T-cell (primary cell): ENCODE data around the gene LINC01488. TPM values are rescaled to one million over a fixed set of nuclear protein-coding genes. Genes with fewer than 3 reads are reported as not detected.

Experiments
- ATAC-seq, 4 experiments: fragments of 200-7000 bp in 3 of 4; fragments of 150-1000 bp in 1 of 4; cut with Tn5 transposase; replicated peaks in 1 of 4; 1 replicate in 3 of 4; 2 replicates in 1 of 4; pipeline ENCODE4 v1.10.0; 2021; ENCODE audit warnings: moderate library complexity in 3 of 4, mild to moderate bottlenecking in 2 of 4, moderate number of reproducible peaks in 1 of 4
- CTCF ChIA-PET, 2 donors: fragments of 300-600 bp; sonication (Branson Sonifier 250); formaldehyde crosslinking; loops; one replicate each; lab custom pipeline; 2022; ENCODE audit warnings: antibody characterized with exemption in 2 of 2; lab: Charles Lee
- POLR2A ChIA-PET, 2 donors: fragments of 300-600 bp; sonication (Branson Sonifier 250); formaldehyde crosslinking; loops; one replicate each; lab custom pipeline; 2022; ENCODE audit warnings: antibody characterized with exemption in 2 of 2; lab: Charles Lee
- DNase-seq, 35 experiments: peaks; one replicate each; pipeline versions ENCODE4 v3.0.0 to v3.0.0-alpha.2; 2013 to 2023
- H3K27ac ChIP-seq: one replicate; pipeline ENCODE4 v1.5.1; 2013; ENCODE audit warnings: low read length
- H3K27me3 ChIP-seq, 2 experiments: replicated peaks in 1 of 2; 1 replicate in 1 of 2; 2 replicates in 1 of 2; pipeline versions ENCODE4 v1.6.1 to v1.7.0; 2013; ENCODE audit warnings: low read length in 1 of 2, mixed read lengths in 1 of 2; ENCODE audit not compliant: control insufficient read depth in 2 of 2, insufficient read depth in 2 of 2; ENCODE audit errors: extremely low read depth in 1 of 2
- H3K36me3 ChIP-seq, 2 donors: 1 replicate in 1 of 2; 2 replicates in 1 of 2; pipeline versions ENCODE4 v1.6.1 to v1.7.0; 2013; ENCODE audit warnings: low read length in 1 of 2; ENCODE audit not compliant: control insufficient read depth in 2 of 2, insufficient read depth in 1 of 2; ENCODE audit errors: extremely low read depth in 1 of 2
- H3K4me1 ChIP-seq, 2 experiments: 1 replicate in 1 of 2; 2 replicates in 1 of 2; pipeline versions ENCODE4 v1.6.1 to v1.7.0; 2013; ENCODE audit warnings: low read length in 2 of 2, mixed read lengths in 1 of 2; ENCODE audit not compliant: insufficient read depth in 2 of 2, control insufficient read depth in 1 of 2; ENCODE audit errors: extremely low read depth in 1 of 2
- H3K4me3 ChIP-seq, 2 donors: 1 replicate in 1 of 2; 2 replicates in 1 of 2; pipeline versions ENCODE4 v1.5.1 to v1.7.0; 2013; ENCODE audit warnings: mild to moderate bottlenecking in 2 of 2, low read length in 1 of 2, moderate library complexity in 1 of 2; ENCODE audit not compliant: control insufficient read depth in 1 of 2; ENCODE audit errors: extremely low read depth in 1 of 2
- H3K9me3 ChIP-seq: 2 replicates; pipeline ENCODE4 v1.7.0; 2013
- H3K27ac Mint-ChIP-seq, 2 donors: one replicate each; pipeline ENCODE4 v1.8.0; 2020 to 2021; ENCODE audit warnings: mild to moderate bottlenecking in 2 of 2, mixed read lengths in 2 of 2
- H3K27me3 Mint-ChIP-seq, 2 donors: one replicate each; pipeline ENCODE4 v1.8.0; 2021 to 2022; ENCODE audit warnings: mixed read lengths in 2 of 2
- H3K36me3 Mint-ChIP-seq: one replicate; pipeline ENCODE4 v1.8.0; 2021; ENCODE audit warnings: mixed read lengths
- H3K4me1 Mint-ChIP-seq, 3 donors: one replicate each; pipeline ENCODE4 v1.8.0; 2020 to 2022; ENCODE audit warnings: mixed read lengths in 3 of 3, mild to moderate bottlenecking in 1 of 3
- H3K4me3 Mint-ChIP-seq, 3 donors: one replicate each; pipeline ENCODE4 v1.8.0; 2020 to 2022; ENCODE audit warnings: mild to moderate bottlenecking in 3 of 3, mixed read lengths in 3 of 3, moderate library complexity in 3 of 3
- H3K9me3 Mint-ChIP-seq, 3 donors: one replicate each; pipeline ENCODE4 v1.8.0; 2020 to 2022; ENCODE audit warnings: mixed read lengths in 3 of 3
- WGBS: methylation state at CpG from one replicate; pipeline ENCODE4 v1.1.5; 2013; ENCODE audit warnings: missing lambda C conversion rate; ENCODE audit not compliant: insufficient coverage; 5-methylcytosine and 5-hydroxymethylcytosine counted together
- total RNA-seq, 35 experiments: library from RNA in 6 of 35; stranded (reverse) in 6 of 35; fragments of 120-200 nt in 1 of 35; gene quantifications; one replicate each; pipeline versions ENCODE4 v1.2.1 to v1.2.4 and lab custom pipeline; 2013 to 2026

Gene LINC01488
- total RNA-seq, 5 donors from 2014 or later (not counting 1 experiment from before 2014, with no cell fraction given): not detected

- Histone ChIP-seq H3K36me3 (no peaks in the 10 kb centered on the region), H3K4me1 (no peaks in the 10 kb centered on the region), H3K27me3 (peaks cover 0 to 54% of the 10 kb centered on the region in 2 experiments), H3K4me3 (no peak overlapping the region), H3K27ac (no peak overlapping the region), H3K9me3 (no peaks in the 10 kb centered on the region)
- Mint-ChIP-seq H3K36me3 (no peaks in the 10 kb centered on the region), H3K4me1 (peaks cover 0 to 21% (median 2%) of the 10 kb centered on the region in 3 donors), H3K27ac (no peak overlapping the region), H3K27me3 (peaks cover 26 to 39% of the 10 kb centered on the region in 2 donors), H3K4me3 (no peak overlapping the region), H3K9me3 (no peaks in the 10 kb centered on the region)
- ChIA-PET CTCF (no interaction called here), POLR2A (no interaction called here)
- DNase-seq: no peak
- 89% methylated on average over 8 of the region's 13 CpGs for WGBS
- no peak for ATAC-seq
These were observed 47.5 kb downstream of the LINC01488 start for GRCh38 chr11:69529001-69529400.

DNA sequence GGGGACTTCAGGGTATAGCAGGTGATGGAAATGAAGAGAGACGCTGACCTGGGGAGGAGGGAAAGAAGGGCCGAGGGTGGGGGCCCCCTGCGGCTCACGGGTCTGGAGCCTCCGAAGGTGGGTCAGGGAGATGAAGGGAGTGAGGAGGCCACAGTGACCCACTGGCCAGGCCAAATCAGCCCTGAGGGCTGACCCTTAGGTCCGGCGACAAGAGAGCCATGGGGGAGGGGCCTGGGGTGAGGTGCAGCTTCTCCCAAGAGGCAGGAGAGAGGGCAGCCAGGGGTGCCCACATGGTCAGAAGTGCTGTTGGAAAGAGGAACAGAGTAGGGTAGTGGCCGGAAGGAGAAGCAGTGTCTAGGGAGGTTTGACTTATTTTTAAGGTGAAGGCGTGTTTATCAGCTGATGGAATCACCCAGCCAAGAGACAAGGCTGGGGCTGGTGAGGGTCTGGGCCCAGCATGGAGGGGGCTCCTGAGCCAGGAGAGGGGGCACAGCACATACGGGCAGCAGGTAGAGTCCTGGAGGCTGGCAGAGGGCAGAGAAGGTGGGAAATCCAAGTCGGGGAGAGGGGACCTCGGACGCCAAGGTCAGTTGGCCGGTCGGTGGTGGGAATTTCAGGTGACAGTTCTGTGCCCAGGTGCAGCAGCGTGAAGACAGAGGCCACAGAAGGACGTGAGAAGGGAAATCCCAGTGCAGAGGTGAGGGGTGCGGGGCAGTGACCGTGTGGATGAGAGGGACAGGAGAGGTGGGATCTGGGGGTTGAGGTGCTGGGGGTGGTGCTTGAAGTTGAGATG lies 49.0 kb downstream of the LINC01488 start:
- peak in 1 of 35 experiments; percentile 15 for DNase-seq
- Histone ChIP-seq H3K27me3 (peaks cover 0 to 43% of the 10 kb centered on the region in 2 experiments), H3K9me3 (no peaks in the 10 kb centered on the region), H3K4me3 (no peak overlapping the region), H3K4me1 (no peaks in the 10 kb centered on the region), H3K27ac (no peak overlapping the region), H3K36me3 (no peaks in the 10 kb centered on the region)
- Mint-ChIP-seq H3K9me3 (no peaks in the 10 kb centered on the region), H3K27me3 (peaks cover 26 to 37% of the 10 kb centered on the region in 2 donors), H3K27ac (peak overlapping the region in 1 of 2 donors; percentile 43), H3K36me3 (no peaks in the 10 kb centered on the region), H3K4me3 (no peak overlapping the region), H3K4me1 (peaks cover 0 to 21% (median 2%) of the 10 kb centered on the region in 3 donors)
- no peak for ATAC-seq
- WGBS: 58% methylated on average over 17 of the region's 19 CpGs
- ChIA-PET CTCF (no interaction called here), POLR2A (no interaction called here)

DNA sequence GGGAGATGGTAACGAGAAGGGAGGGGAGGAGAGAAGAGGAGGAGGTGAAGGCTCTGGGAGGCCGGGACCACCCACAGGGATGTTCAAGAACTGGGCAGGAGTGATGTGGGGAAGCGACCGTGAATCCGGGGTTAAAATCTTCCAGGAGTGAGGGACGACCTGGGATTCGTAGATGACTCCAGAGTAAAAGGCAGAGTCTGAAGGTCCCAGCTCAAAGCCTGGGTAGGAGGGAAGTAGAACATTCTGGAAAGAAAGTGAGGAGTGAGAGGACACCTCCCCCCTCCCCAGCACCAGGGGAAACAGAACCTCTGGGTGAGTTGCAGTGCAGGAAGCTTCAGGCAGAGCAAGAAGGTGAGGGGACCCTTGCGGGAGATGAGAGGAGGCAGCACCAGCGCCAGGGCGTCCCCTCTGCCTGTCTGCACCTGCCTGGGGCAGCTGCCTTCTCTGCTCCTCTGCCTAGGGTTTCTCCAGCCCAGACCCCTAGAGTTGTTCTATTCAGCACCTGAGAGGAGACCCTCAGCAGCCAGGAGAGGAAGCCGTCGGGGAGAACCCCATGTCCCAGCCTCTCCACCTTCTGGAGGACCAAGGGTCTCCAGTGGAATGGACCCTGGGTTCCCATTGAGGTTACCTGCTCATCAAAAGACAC lies 49.7 kb downstream of the LINC01488 start:
- Histone ChIP-seq H3K27me3 (peaks cover 0 to 36% of the 10 kb centered on the region in 2 experiments), H3K27ac (no peak overlapping the region), H3K36me3 (no peaks in the 10 kb centered on the region), H3K9me3 (no peaks in the 10 kb centered on the region), H3K4me3 (no peak overlapping the region), H3K4me1 (no peaks in the 10 kb centered on the region)
- Mint-ChIP-seq H3K4me1 (peaks cover 0 to 21% (median 2%) of the 10 kb centered on the region in 3 donors), H3K4me3 (no peak overlapping the region), H3K27ac (no peak overlapping the region), H3K9me3 (no peaks in the 10 kb centered on the region), H3K27me3 (peaks cover 24 to 34% of the 10 kb centered on the region in 2 donors), H3K36me3 (no peaks in the 10 kb centered on the region)
- CTCF ChIA-PET: no interaction called here
- POLR2A ChIA-PET: no interaction called here
- DNase-seq (no peak), ATAC-seq (no peak)
- WGBS: 63% methylated on average over 6 of the region's 12 CpGs

DNA sequence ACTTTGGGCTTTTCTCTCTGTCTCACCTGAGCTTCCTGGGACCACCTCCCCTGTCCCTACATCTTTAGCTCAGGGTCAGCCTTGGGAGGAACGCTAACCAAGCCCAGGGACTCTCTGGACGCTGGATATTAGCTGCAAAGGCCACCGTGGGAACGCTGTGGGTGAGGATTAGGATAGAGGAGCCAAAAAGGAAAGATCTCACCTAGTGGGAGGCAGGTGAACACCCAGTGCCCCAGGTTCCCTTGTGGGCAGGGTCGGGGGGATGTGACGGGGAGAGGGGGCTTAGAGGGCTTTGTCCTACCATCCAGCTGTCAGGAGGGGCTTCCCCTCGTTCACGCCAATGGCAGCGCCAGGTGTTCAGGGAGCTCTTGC lies 50.2 kb downstream of the LINC01488 start:
- WGBS: 82% methylated on average over 3 of the region's 9 CpGs
- no peak overlapping the region for H3K27ac ChIP-seq
- no peaks in the 10 kb centered on the region for H3K4me1 ChIP-seq
- CTCF ChIA-PET: no interaction called here
- Mint-ChIP-seq H3K27ac (no peak overlapping the region), H3K36me3 (no peaks in the 10 kb centered on the region), H3K4me1 (peaks cover 0 to 21% (median 2%) of the 10 kb centered on the region in 3 donors), H3K4me3 (no peak overlapping the region), H3K27me3 (peaks cover 28 to 34% of the 10 kb centered on the region in 2 donors), H3K9me3 (no peaks in the 10 kb centered on the region)
- DNase-seq (no peak), ATAC-seq (no peak)
- no peaks in the 10 kb centered on the region for H3K36me3 ChIP-seq
- H3K4me3 ChIP-seq: no peak overlapping the region
- no peaks in the 10 kb centered on the region for H3K9me3 ChIP-seq
- peaks cover 0 to 36% of the 10 kb centered on the region in 2 experiments for H3K27me3 ChIP-seq
- POLR2A ChIA-PET: no interaction called here

GRCh38 chr11:69533296-69534165 lies 52.1 kb downstream of the LINC01488 start:
- H3K27ac ChIP-seq: no peak overlapping the region
- Mint-ChIP-seq H3K4me3 (no peak overlapping the region), H3K27ac (no peak overlapping the region), H3K4me1 (peaks cover 0 to 21% (median 2%) of the 10 kb centered on the region in 3 donors), H3K9me3 (no peaks in the 10 kb centered on the region), H3K27me3 (peaks cover 28 to 29% of the 10 kb centered on the region in 2 donors), H3K36me3 (no peaks in the 10 kb centered on the region)
- H3K4me1 ChIP-seq: no peaks in the 10 kb centered on the region
- no peak overlapping the region for H3K4me3 ChIP-seq
- WGBS: 75% methylated on average over 18 of the region's 23 CpGs
- CTCF ChIA-PET: no interaction called here
- POLR2A ChIA-PET: no interaction called here
- no peaks in the 10 kb centered on the region for H3K36me3 ChIP-seq
- DNase-seq: no peak
- H3K9me3 ChIP-seq: no peaks in the 10 kb centered on the region
- ATAC-seq: no peak
- H3K27me3 ChIP-seq: peaks cover 0 to 43% of the 10 kb centered on the region in 2 experiments

DNA sequence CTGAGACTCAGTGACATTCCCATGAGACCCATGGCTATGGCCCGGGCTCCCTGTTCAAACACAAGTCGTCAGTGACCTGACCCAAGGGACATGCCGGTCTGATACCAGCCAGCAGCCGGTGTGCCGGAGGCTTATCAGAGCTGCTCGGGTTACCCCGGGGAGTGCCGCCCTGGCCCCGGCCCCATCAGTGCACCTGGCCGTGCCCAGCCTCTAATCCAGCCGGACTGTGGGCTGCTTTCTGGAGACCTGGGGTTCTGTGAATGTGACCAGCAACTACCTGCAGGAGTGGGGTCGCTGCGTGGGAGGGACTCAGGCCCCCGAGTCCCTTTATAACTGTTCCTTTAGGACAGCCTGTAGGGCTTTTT lies 52.7 kb downstream of the LINC01488 start:
- DNase-seq (no peak), ATAC-seq (no peak)
- H3K4me3 ChIP-seq: no peak overlapping the region
- ChIA-PET CTCF (no interaction called here), POLR2A (no interaction called here)
- WGBS: 87% methylated on average over 11 of the region's 14 CpGs
- Mint-ChIP-seq H3K27me3 (peaks cover 25 to 27% of the 10 kb centered on the region in 2 donors), H3K9me3 (no peaks in the 10 kb centered on the region), H3K36me3 (no peaks in the 10 kb centered on the region), H3K4me1 (peaks cover under 1 to 21% (median 3%) of the 10 kb centered on the region in 3 donors), H3K4me3 (no peak overlapping the region), H3K27ac (no peak overlapping the region)
- H3K27me3 ChIP-seq: peaks cover 0 to 44% of the 10 kb centered on the region in 2 experiments
- H3K27ac ChIP-seq: no peak overlapping the region
- H3K4me1 ChIP-seq: no peaks in the 10 kb centered on the region
- H3K36me3 ChIP-seq: no peaks in the 10 kb centered on the region
- H3K9me3 ChIP-seq: no peaks in the 10 kb centered on the region
